Neutrophil (primary cell): ENCODE measurements around the gene SH3RF3.

ENCODE experiments used
- H3K27ac ChIP-seq: fragments of 200-600 bp; sonication (generic); 2 replicates; pipeline ENCODE4 v1.5.1; 2016; ENCODE audit warnings: mild to moderate bottlenecking, moderate library complexity
- H3K27me3 ChIP-seq: fragments of 200-600 bp; sonication (generic); 2 replicates; pipeline ENCODE4 v1.6.0; 2016; ENCODE audit warnings: mild to moderate bottlenecking
- H3K36me3 ChIP-seq: fragments of 200-600 bp; sonication (generic); 2 replicates; pipeline ENCODE4 v1.5.1; 2017
- H3K4me1 ChIP-seq, 2 experiments: fragments of 200-600 bp in 1 of 2; sonication (generic) in 1 of 2; 1 replicate in 1 of 2; 2 replicates in 1 of 2; pipeline versions ENCODE4 v1.5.1 to v1.6.1; 2013 to 2016; ENCODE audit warnings: low read depth in 1 of 2, low read length in 1 of 2, mild to moderate bottlenecking in 1 of 2, moderate library complexity in 1 of 2; ENCODE audit not compliant: control insufficient read depth in 1 of 2, insufficient read depth in 1 of 2
- H3K4me3 ChIP-seq, 2 experiments: fragments of 200-600 bp in 1 of 2; sonication (generic) in 1 of 2; 1 replicate in 1 of 2; 2 replicates in 1 of 2; pipeline ENCODE4 v1.5.1; 2013 to 2016; ENCODE audit warnings: low read depth in 1 of 2, low read length in 1 of 2, mild to moderate bottlenecking in 1 of 2, moderate library complexity in 1 of 2
- H3K9me3 ChIP-seq: fragments of 200-600 bp; sonication (generic); 2 replicates; pipeline ENCODE4 v1.5.1; 2016
- CTCF ChIP-seq: fragments of 200-600 bp; sonication (generic); IDR thresholded peaks from 2 replicates; pipeline ENCODE4 v1.5.1; 2016; ENCODE audit warnings: antibody characterized with exemption

The SH3RF3 gene

DNA sequence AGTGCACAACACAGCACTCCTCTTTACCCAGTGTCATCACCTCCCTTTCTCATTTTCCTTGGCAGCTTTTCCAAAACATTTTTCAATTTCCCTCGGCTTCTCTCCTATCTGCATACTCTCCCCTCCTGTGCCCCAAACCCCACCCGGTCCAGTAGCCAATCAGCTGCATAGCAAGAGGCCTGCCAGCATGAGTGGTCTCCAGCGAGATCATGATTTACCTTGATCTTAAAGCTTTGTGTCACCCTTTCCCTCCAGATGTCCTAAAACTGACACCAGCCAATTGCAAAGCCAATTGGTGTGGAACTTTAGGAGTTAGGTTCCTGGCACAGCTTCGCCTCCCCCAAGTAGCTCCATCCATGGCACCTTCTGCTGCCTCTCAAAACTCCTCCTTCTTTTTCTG is 45.2 kb upstream of the SH3RF3 start:
- no peak for TF ChIP-seq CTCF
- Histone ChIP-seq H3K4me1 (no peaks in the 10 kb centered on the region), H3K9me3 (no peaks in the 10 kb centered on the region), H3K27me3 (no peaks in the 10 kb centered on the region), H3K36me3 (no peaks in the 10 kb centered on the region), H3K4me3 (no peak overlapping the region), H3K27ac (no peak overlapping the region)

DNA sequence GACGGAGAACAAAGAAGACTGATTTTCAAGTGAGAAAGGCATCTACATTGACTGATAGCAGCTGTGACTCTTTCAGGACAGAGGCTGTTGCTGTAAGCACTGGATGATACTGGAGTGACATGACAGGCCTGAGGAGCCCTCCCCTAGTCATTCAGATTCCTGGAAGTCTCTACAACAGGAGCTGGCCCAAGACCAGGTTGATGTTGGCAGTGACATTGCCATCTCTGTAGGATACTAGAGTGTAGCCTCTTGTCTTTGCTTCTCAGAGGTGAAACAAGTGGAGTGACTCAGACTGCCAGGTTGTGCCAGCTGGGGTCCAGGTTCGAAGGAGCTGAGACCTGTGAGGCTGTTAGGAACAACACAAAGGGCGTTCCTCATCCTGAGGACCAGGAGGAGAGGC is 44.7 kb upstream of the SH3RF3 start:
- Histone ChIP-seq H3K4me1 (no peaks in the 10 kb centered on the region), H3K27ac (no peak overlapping the region), H3K27me3 (no peaks in the 10 kb centered on the region), H3K9me3 (no peaks in the 10 kb centered on the region), H3K36me3 (no peaks in the 10 kb centered on the region), H3K4me3 (no peak overlapping the region)
- no peak for TF ChIP-seq CTCF

GRCh38 chr2:109085912-109086742 is 42.9 kb upstream of the SH3RF3 start:
- Histone ChIP-seq H3K4me3 (no peak overlapping the region), H3K27ac (no peak overlapping the region), H3K4me1 (no peaks in the 10 kb centered on the region), H3K27me3 (no peaks in the 10 kb centered on the region), H3K36me3 (no peaks in the 10 kb centered on the region), H3K9me3 (no peaks in the 10 kb centered on the region)
- no peak for TF ChIP-seq CTCF

DNA sequence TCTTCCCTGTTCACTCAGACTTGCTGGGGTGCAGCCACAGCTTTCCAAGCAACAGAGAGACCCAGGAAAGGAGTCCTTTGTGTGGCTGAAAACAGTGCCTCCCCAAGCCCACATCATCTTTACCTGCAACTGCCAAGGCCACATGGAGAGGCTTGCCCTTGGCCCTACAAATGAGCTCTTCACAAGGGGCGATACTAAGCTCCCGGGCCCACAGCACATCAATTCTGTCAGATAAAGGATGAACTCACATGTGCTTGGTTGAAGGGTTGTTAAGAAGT is 42.3 kb upstream of the SH3RF3 start:
- TF ChIP-seq CTCF: no peak

DNA sequence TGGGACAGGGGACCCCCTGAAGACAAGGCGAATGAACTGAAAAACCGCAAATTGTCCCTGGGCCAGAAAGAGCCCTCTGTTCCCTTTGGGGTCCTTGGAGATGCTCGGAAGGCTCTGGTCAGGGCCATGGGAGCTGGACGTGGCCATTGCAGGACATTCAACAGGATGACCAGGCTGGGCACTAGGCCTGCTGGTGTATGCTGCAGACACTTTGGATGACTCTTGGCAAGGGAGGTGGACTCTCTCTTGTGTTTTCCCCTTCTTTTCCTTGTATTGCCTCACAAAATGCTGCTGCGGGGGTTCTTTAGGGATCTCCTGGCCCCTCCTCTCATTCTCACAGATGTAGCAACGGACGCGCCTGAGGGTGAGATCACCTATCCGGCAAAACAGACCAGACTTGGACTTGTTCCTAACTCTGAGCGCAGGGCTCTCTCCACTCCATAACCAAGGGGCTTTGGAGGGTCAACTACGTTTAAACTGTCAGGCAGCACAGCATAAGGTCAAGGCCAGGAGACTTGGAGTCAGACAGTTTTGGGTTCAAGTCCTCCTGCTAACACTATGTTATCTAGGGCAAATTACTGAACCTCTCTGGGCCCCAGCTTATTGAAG is 41.8 kb upstream of the SH3RF3 start:
- Histone ChIP-seq H3K27me3 (no peaks in the 10 kb centered on the region), H3K36me3 (no peaks in the 10 kb centered on the region), H3K9me3 (no peaks in the 10 kb centered on the region), H3K27ac (no peak overlapping the region), H3K4me3 (no peak overlapping the region), H3K4me1 (no peaks in the 10 kb centered on the region)
- no peak for TF ChIP-seq CTCF

More for the DNA sequence above, 42.3 kb upstream of the SH3RF3 start:
- H3K9me3 ChIP-seq: no peaks in the 10 kb centered on the region
- no peaks in the 10 kb centered on the region for H3K27me3 ChIP-seq
- no peaks in the 10 kb centered on the region for H3K36me3 ChIP-seq
- no peak overlapping the region for H3K4me3 ChIP-seq
- no peak overlapping the region for H3K27ac ChIP-seq
- H3K4me1 ChIP-seq: no peaks in the 10 kb centered on the region
